Keratinocyte (primary cell): ENCODE results near the gene CASR. TPM values are rescaled to one million over a fixed set of nuclear protein-coding genes. Genes with fewer than 3 reads are reported as not detected.

ENCODE experiments used
- DNase-seq: peaks from one replicate; pipeline ENCODE4 v3.0.0-alpha.2; 2011; ENCODE audit warnings: low read depth, missing footprints, low spot score
- FAIRE-seq: peaks from 2 replicates; lab custom pipeline; 2011; peaks lifted over from hg19 to GRCh38; lab: Jason Lieb, UNC
- H2AFZ ChIP-seq: 2 replicates; pipeline ENCODE4 v1.6.0; 2012; ENCODE audit warnings: low read length, control low read depth, inconsistent platforms; ENCODE audit not compliant: control insufficient read depth
- H3K27ac ChIP-seq: 2 replicates; pipeline ENCODE4 v1.5.1; 2011; ENCODE audit warnings: low read length; ENCODE audit not compliant: control insufficient read depth, insufficient read depth
- H3K27me3 ChIP-seq: 3 replicates; pipeline ENCODE4 v1.6.0; 2011; ENCODE audit warnings: low read length; ENCODE audit not compliant: control insufficient read depth, insufficient read depth; ENCODE audit errors: extremely low read depth
- H3K36me3 ChIP-seq, 2 experiments: 2 replicates in 1 of 2; 3 replicates in 1 of 2; pipeline ENCODE4 v1.5.1; 2011; ENCODE audit warnings: low read length in 2 of 2, mild to moderate bottlenecking in 1 of 2; ENCODE audit not compliant: control insufficient read depth in 2 of 2, insufficient read depth in 2 of 2; ENCODE audit errors: extremely low read depth in 1 of 2
- H3K4me1 ChIP-seq: 3 replicates; pipeline ENCODE4 v1.5.1; 2011; ENCODE audit warnings: low read length; ENCODE audit not compliant: control insufficient read depth, insufficient read depth; ENCODE audit errors: extremely low read depth
- H3K4me2 ChIP-seq: 3 replicates; pipeline ENCODE4 v1.6.0; 2011; ENCODE audit warnings: low read depth, low read length; ENCODE audit not compliant: control insufficient read depth, insufficient read depth; ENCODE audit errors: extremely low read depth
- H3K4me3 ChIP-seq, 3 experiments: fragments of 200-600 bp in 1 of 3; sonication (generic) in 1 of 3; 2 replicates in 2 of 3; 3 replicates in 1 of 3; pipeline ENCODE4 v1.5.1; 2011 to 2016; ENCODE audit warnings: low read length in 3 of 3, mild to moderate bottlenecking in 3 of 3, control low read depth in 2 of 3, inconsistent platforms in 1 of 3, low read depth in 1 of 3, mixed read lengths in 1 of 3, mixed run types in 1 of 3, moderate library complexity in 1 of 3; ENCODE audit not compliant: control insufficient read depth in 2 of 3, insufficient read depth in 2 of 3; ENCODE audit errors: extremely low read depth in 1 of 3
- H3K79me2 ChIP-seq: 2 replicates; pipeline ENCODE4 v1.6.0; 2012; ENCODE audit warnings: low read length; ENCODE audit not compliant: control insufficient read depth, insufficient read depth
- H3K9ac ChIP-seq: 3 replicates; pipeline ENCODE4 v1.6.0; 2011; ENCODE audit warnings: low read length; ENCODE audit not compliant: control insufficient read depth, insufficient read depth; ENCODE audit errors: extremely low read depth
- H3K9me1 ChIP-seq: 3 replicates; pipeline ENCODE4 v1.6.0; 2011; ENCODE audit warnings: low read length; ENCODE audit not compliant: control insufficient read depth, insufficient read depth; ENCODE audit errors: extremely low read depth
- H3K9me3 ChIP-seq: 2 replicates; pipeline ENCODE4 v1.5.1; 2012; ENCODE audit warnings: low read depth, low read length; ENCODE audit not compliant: control insufficient read depth
- H4K20me1 ChIP-seq: 3 replicates; pipeline ENCODE4 v1.6.0; 2011; ENCODE audit warnings: low read length; ENCODE audit not compliant: control insufficient read depth, insufficient read depth; ENCODE audit errors: extremely low read depth
- EZH2 ChIP-seq: IDR thresholded peaks from one replicate; pipeline ENCODE4 v1.6.1; 2012; ENCODE audit warnings: inconsistent platforms, mild to moderate bottlenecking, low read length, moderate library complexity
- dilution Hi-C: fragments of 300-500 bp; cut with MboI; formaldehyde crosslinking; loops from one replicate; pipeline ENCODE4 v1.7.0; 2020; ENCODE audit warnings: low sequenced_read_pairs; ENCODE audit not compliant: extremely low pct_ligation_motif_present
- polyA plus RNA-seq, 5 experiments: library from polyadenylated mRNA; depleted of rRNA in 3 of 5; stranded (reverse) in 3 of 5; stranded (forward) in 1 of 5; unstranded in 1 of 5; fragments of >200 nt; gene quantifications; 1 replicate in 1 of 5; 2 replicates in 3 of 5; 3 replicates in 1 of 5; pipeline versions ENCODE4 v1.2.1 to v1.2.3, GENCODE V29; 2011 to 2012; ENCODE audit warnings: missing spikeins in 2 of 5, low read depth in 1 of 5, low replicate concordance in 1 of 5
- TF ChIP-seq, protein P1 (sequence below), 3 experiments: IDR thresholded peaks in 1 of 3; conservative IDR thresholded peaks in 1 of 3; optimal IDR thresholded peaks in 1 of 3; 2 replicates in 2 of 3; 3 replicates in 1 of 3; pipeline versions ENCODE3 to v1.5.1; 2011; ENCODE audit warnings: low read length in 3 of 3, mild to moderate bottlenecking in 3 of 3, moderate library complexity in 2 of 3, control low read depth in 1 of 3, inconsistent platforms in 1 of 3; ENCODE audit not compliant: insufficient read depth in 2 of 3; ENCODE audit errors: extremely low read depth in 1 of 3

CASR gene
- polyA plus RNA-seq, 1 donor (not counting 4 experiments of a cell fraction or from before 2014, with no cell fraction given) = not detected

DNA sequence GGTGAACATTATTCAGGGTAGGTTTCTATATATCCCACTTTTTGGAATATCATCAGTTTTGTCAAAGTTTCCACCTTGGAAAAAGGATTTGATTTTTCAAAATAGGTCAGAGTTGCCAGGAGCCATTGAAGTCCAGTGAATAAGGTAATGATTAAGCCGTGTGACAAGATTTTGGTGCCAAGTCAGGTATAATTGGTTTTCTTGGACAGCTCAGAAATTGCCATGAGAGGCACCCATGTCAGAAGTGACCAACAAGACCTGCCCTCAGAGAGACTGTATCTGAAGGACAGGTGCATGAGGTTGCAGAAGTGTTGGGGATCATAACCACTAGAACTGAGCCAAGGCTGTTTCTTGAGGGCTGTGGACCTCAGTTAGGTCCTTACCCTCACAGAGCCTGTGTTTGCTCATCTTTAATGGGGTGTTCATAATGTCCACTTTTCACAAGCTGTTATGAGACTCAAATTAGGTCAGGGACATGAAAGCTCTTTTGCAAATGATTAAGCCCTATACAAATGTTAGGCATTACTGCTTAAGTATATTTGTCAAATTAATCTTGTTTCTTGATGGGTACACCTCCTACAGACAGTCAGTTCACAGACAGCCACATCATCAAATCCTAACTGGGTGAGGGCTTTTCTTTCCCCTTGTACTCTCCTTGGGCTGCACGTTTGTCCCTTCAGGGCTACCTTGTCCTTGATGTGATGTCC, 32.3 kb downstream of the CASR start:
- Histone ChIP-seq H3K4me2 (no peak overlapping the region), H2AFZ (no peak overlapping the region), H3K9ac (no peak overlapping the region), H3K27me3 (no peaks in the 10 kb centered on the region), H3K4me1 (no peaks in the 10 kb centered on the region), H3K27ac (no peak overlapping the region), H3K4me3 (no peak overlapping the region), H3K36me3 (no peaks in the 10 kb centered on the region), H3K9me3 (no peaks in the 10 kb centered on the region), H3K79me2 (no peaks in the 10 kb centered on the region), H3K9me1 (no peaks in the 10 kb centered on the region), H4K20me1 (no peaks in the 10 kb centered on the region)
- TF ChIP-seq, protein P1, sequence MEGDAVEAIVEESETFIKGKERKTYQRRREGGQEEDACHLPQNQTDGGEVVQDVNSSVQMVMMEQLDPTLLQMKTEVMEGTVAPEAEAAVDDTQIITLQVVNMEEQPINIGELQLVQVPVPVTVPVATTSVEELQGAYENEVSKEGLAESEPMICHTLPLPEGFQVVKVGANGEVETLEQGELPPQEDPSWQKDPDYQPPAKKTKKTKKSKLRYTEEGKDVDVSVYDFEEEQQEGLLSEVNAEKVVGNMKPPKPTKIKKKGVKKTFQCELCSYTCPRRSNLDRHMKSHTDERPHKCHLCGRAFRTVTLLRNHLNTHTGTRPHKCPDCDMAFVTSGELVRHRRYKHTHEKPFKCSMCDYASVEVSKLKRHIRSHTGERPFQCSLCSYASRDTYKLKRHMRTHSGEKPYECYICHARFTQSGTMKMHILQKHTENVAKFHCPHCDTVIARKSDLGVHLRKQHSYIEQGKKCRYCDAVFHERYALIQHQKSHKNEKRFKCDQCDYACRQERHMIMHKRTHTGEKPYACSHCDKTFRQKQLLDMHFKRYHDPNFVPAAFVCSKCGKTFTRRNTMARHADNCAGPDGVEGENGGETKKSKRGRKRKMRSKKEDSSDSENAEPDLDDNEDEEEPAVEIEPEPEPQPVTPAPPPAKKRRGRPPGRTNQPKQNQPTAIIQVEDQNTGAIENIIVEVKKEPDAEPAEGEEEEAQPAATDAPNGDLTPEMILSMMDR (optimal IDR thresholded peaks at IDR 0.05 in 1 of 3, IDR thresholded peaks at IDR 0.05 in 1 of 3, conservative IDR thresholded peaks at IDR 0.05 in 1 of 3; ENCODE audit: extremely low read depth in 1 of 3, insufficient read depth in 2 of 3, low read length in 3 of 3) = no peak
- TF ChIP-seq EZH2 = no peak
- dilution Hi-C loops = no loop called here
- FAIRE-seq = no peak
- no peak for DNase-seq

DNA sequence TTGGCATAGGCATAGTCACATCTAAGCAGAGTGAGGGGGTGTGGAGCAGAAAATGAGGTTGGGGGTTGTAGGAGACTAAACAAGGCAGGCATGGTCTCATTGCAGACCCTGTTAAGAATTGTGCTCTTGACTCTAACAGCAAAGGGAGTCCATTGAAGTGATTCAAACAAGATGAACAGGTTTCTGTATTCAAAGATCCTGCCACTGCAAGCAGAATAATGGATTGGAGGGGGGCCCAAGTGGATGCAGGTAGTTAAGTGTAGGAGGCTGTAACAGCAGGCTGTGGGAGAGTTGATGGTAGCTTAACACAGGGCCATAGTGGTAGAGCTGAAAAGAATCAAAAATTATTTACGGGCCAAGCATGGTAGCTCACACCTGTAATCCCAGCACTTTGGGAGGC, 34.4 kb downstream of the CASR start:
- no peak overlapping the region for H2AFZ ChIP-seq
- DNase-seq = no peak
- no peaks in the 10 kb centered on the region for H3K36me3 ChIP-seq
- no peaks in the 10 kb centered on the region for H3K9me1 ChIP-seq
- FAIRE-seq = no peak
- H3K9me3 ChIP-seq = no peaks in the 10 kb centered on the region
- dilution Hi-C loops = no loop called here
- H3K27ac ChIP-seq = no peak overlapping the region
- H3K9ac ChIP-seq = no peak overlapping the region
- H4K20me1 ChIP-seq = no peaks in the 10 kb centered on the region
- H3K79me2 ChIP-seq = no peaks in the 10 kb centered on the region
- no peak overlapping the region for H3K4me2 ChIP-seq
- H3K4me1 ChIP-seq = no peaks in the 10 kb centered on the region
- TF ChIP-seq EZH2 = no peak
- TF ChIP-seq, protein P1 (optimal IDR thresholded peaks at IDR 0.05 in 1 of 3, IDR thresholded peaks at IDR 0.05 in 1 of 3, conservative IDR thresholded peaks at IDR 0.05 in 1 of 3; ENCODE audit: extremely low read depth in 1 of 3, insufficient read depth in 2 of 3, low read length in 3 of 3) = no peak
- H3K4me3 ChIP-seq = no peak overlapping the region
- peaks cover 7% of the 10 kb centered on the region for H3K27me3 ChIP-seq
